C4-2B (cell line): Measurements from ENCODE around the gene PLA2R1.

Source experiments
- H3K27ac ChIP-seq: fragments of 450-650 bp; 2 replicates; pipeline ENCODE4 v1.5.1; 2017
- ZFX ChIP-seq: fragments of 450-650 bp; IDR thresholded peaks from 2 replicates; pipeline ENCODE4 v1.6.1; 2017
- TF ChIP-seq, protein P1 (sequence below): fragments of 450-650 bp; conservative IDR thresholded peaks from 2 replicates; pipeline ENCODE4 v1.5.1; 2017; ENCODE audit warnings: mild to moderate bottlenecking

The PLA2R1 gene

DNA sequence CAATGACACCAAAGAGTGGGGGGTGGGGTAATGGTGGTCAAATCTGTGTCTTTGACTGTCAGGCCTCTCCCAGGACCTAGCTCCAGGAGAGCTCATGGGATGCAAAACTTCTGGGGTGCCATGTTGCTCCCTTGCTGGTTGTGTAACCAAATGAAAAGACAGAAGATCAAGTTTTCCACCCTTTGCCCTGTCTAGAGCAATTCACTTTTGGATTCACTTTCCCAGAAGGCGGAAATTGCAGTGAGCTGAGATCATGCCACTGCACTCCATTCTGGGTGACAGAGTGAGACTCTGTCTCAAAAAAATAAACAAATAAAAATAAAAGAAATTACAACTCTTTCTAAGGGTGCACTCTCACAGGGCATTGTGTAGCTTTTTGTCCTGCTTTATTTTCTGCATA, 34.9 kb upstream of the PLA2R1 start:
- TF ChIP-seq, protein P1, sequence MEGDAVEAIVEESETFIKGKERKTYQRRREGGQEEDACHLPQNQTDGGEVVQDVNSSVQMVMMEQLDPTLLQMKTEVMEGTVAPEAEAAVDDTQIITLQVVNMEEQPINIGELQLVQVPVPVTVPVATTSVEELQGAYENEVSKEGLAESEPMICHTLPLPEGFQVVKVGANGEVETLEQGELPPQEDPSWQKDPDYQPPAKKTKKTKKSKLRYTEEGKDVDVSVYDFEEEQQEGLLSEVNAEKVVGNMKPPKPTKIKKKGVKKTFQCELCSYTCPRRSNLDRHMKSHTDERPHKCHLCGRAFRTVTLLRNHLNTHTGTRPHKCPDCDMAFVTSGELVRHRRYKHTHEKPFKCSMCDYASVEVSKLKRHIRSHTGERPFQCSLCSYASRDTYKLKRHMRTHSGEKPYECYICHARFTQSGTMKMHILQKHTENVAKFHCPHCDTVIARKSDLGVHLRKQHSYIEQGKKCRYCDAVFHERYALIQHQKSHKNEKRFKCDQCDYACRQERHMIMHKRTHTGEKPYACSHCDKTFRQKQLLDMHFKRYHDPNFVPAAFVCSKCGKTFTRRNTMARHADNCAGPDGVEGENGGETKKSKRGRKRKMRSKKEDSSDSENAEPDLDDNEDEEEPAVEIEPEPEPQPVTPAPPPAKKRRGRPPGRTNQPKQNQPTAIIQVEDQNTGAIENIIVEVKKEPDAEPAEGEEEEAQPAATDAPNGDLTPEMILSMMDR, result no peak
- TF ChIP-seq ZFX, result no peak
- H3K27ac ChIP-seq, result no peak overlapping the region

GRCh38 chr2:160096409-160096808, 34.0 kb upstream of the PLA2R1 start:
- H3K27ac ChIP-seq, result no peak overlapping the region
- no peak for TF ChIP-seq ZFX
- TF ChIP-seq, protein P1, result no peak

DNA sequence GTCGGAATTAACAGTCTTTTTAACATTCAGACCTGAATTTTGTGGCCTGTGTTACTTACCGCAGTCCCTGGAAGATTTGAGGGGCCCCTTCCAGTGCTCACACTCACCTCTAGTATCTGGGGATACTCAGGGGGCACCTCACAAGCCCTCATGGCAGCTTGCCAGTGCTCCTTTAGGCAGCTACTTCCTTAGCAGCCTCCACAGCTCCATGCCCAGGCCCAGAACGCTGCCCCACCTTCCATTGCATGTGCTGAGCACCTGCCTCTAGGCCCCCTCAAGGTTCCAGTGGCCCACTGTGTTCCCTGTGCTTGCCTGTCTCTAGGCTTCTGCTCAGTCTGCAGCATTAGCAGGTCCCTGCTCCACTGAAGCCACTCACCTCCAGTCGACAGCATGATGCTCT, 30.0 kb upstream of the PLA2R1 start:
- no peak overlapping the region for H3K27ac ChIP-seq
- no peak for TF ChIP-seq ZFX
- TF ChIP-seq, protein P1, result no peak

DNA sequence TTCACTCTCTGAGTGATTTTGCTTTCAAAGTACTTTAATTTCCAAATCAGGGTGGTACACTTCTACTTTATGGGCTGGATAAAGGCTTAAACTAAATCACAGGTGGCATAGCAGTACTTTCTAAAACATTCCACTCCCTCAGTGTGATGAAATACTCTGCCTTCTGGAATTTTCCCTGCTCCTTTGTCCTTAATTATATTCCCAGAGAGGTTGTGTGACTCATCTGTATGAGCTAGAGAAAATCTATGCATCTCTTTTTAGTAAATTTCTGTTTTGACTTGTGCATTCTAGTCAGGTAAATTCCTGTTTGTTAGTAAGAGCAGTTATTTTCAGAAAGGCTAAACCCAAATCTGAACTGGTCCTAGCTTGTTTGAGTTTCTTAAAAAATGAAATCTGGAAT, 29.0 kb upstream of the PLA2R1 start:
- no peak overlapping the region for H3K27ac ChIP-seq
- TF ChIP-seq, protein P1, result no peak
- TF ChIP-seq ZFX, result no peak

- H3K27ac ChIP-seq, result no peak overlapping the region
- TF ChIP-seq, protein P1, result peak; percentile 49
- no peak for TF ChIP-seq ZFX
Measured at GRCh38 chr2:160087854-160088745, 25.7 kb upstream of the PLA2R1 start.

GRCh38 chr2:160085662-160086061, 23.2 kb upstream of the PLA2R1 start:
- H3K27ac ChIP-seq, result no peak overlapping the region
- TF ChIP-seq ZFX, result no peak
- TF ChIP-seq, protein P1, result peak; percentile 62

GRCh38 chr2:160077912-160078810, 15.7 kb upstream of the PLA2R1 start:
- TF ChIP-seq, protein P1, result no peak
- TF ChIP-seq ZFX, result no peak
- H3K27ac ChIP-seq, result no peak overlapping the region
